ENCODE data around the gene MLLT1. TPM values are rescaled to one million over a fixed set of nuclear protein-coding genes. Genes with fewer than 3 reads are reported as not detected.

MLLT1 gene
- total and polyA plus RNA-seq, 10 of the 15 experiments (the other 5 are each of a cell fraction or from before 2014, with no cell fraction given), result 0.16 to 61.1 (median 8.5) TPM

GRCh38 chr19:6267552-6268381 is 12.0 kb downstream of the MLLT1 start:
- Histone ChIP-seq H3K4me1 (ENCODE audit: control insufficient read depth, insufficient read depth, low read length) (no peaks in the 10 kb centered on the region), H4K20me1 (ENCODE audit: control insufficient read depth, insufficient read depth) (peaks cover 4% of the 10 kb centered on the region; the same call in 1 of the 2 replicates), H2AFZ (ENCODE audit: control insufficient read depth, low read depth, low read length) (no peak overlapping the region), H3K9me3 (replicated peaks; ENCODE audit: control insufficient read depth, insufficient read depth, low read length) (no peaks in the 10 kb centered on the region), H3K36me3 (ENCODE audit: control insufficient read depth in 2 of 2, insufficient read depth in 2 of 2, low read length in 1 of 2) (peaks cover 7 to 16% of the 10 kb centered on the region in 2 experiments; a peak in 3 of 4 replicates), H3K27ac (ENCODE audit: control insufficient read depth, insufficient read depth) (no peak overlapping the region), H3K27me3 (replicated peaks in 1 of 2; ENCODE audit: control insufficient read depth in 2 of 2, insufficient read depth in 2 of 2, low read length in 1 of 2) (no peaks in the 10 kb centered on the region; a peak in 1 of 4 replicates), H3K9ac (ENCODE audit: control insufficient read depth, insufficient read depth, low read length) (no peak overlapping the region), H3K4me3 (no peak overlapping the region), H3K79me2 (ENCODE audit: control insufficient read depth, insufficient read depth, low read length) (peaks cover 10% of the 10 kb centered on the region), H3K4me2 (ENCODE audit: control insufficient read depth, insufficient read depth) (no peak overlapping the region)
- WGBS (ENCODE audit: insufficient coverage, insufficient replicate concordance, low lambda C conversion rate, missing lambda C conversion rate), result 93% methylated on average over 17 of the region's 17 CpGs
- CTCF ChIA-PET, result interaction anchor here (1.6 kb wide), 1 partner anchor 49 kb away, joined by 8 read pairs; no protein-coding TSS in a partner anchor
- FAIRE-seq (no peak), DNase-seq (ENCODE audit: low read depth, low spot score) (no peak), ATAC-seq (no peak)
- intact Hi-C loops (cut with micrococcal nuclease; ENCODE audit: unreplicated experiment), result no loop called here
- no TSS peak for BruUV-seq (replicated peaks)
- RAD21 ChIA-PET (ENCODE audit: unreplicated experiment), result no interaction called here
- in situ Hi-C loops (cut with MboI), result no loop called here
- SMC1A ChIA-PET (ENCODE audit: uncharacterized antibody, unreplicated experiment), result interaction anchor here (1.2 kb wide), 1 partner anchor 10 kb away, joined by 4 read pairs; no protein-coding TSS in a partner anchor
- TF ChIP-seq RBBP5 (conservative IDR thresholded peaks at IDR 0.05) (no peak), ZBTB40 (IDR thresholded peaks at IDR 0.05; ENCODE audit: borderline replicate concordance) (no peak), E2F8 (IDR thresholded peaks at IDR 0.05; ENCODE audit: low read depth, partially characterized antibody) (no peak), MTA3 (IDR thresholded peaks at IDR 0.05; ENCODE audit: borderline replicate concordance, low read length) (no peak), RELA (IDR thresholded peaks at IDR 0.05; ENCODE audit: borderline replicate concordance, partially characterized antibody) (no peak), KDM1A (IDR thresholded peaks at IDR 0.05; ENCODE audit: borderline replicate concordance) (no peak), PRDM15 (CRISPR knock-in tag; IDR thresholded peaks at IDR 0.05) (no peak), EZH2 (IDR thresholded peaks at IDR 0.05; ENCODE audit: borderline replicate concordance, control insufficient read depth, low read depth, low read length) (no peak)
- POLR2A ChIA-PET, result interaction anchor here (0.5 kb wide), 1 partner anchor 238 kb away, joined by 4 read pairs; no protein-coding TSS in a partner anchor
